H1 (cell line): Measurements from ENCODE around the gene ANKS1B. TPM values are rescaled to one million over a fixed set of nuclear protein-coding genes. Genes with fewer than 3 reads are reported as not detected.

Experiments used
- CTCF ChIA-PET: fragments of 300-600 bp; sonication (Branson Sonifier 250); formaldehyde crosslinking; loops from one replicate; lab custom pipeline; 2021; ENCODE audit not compliant: partially characterized antibody; lab: Charles Lee
- POLR2A ChIA-PET: fragments of 300-600 bp; sonication (Branson Sonifier 250); formaldehyde crosslinking; loops from one replicate; lab custom pipeline; 2021; ENCODE audit warnings: inconsistent platforms; ENCODE audit not compliant: partially characterized antibody; lab: Charles Lee
- DNase-seq, 2 experiments: peaks; one replicate each; pipeline versions ENCODE4 v3.0.0 to v3.0.0-alpha.2; 2010 to 2022; ENCODE audit warnings: low spot score in 2 of 2, low read depth in 1 of 2, mixed read lengths in 1 of 2
- FAIRE-seq: peaks from 2 replicates; lab custom pipeline; 2011; peaks lifted over from hg19 to GRCh38; lab: Jason Lieb, UNC
- H2AFZ ChIP-seq: 2 replicates; pipeline ENCODE4 v1.8.1; 2012; ENCODE audit warnings: low read length, inconsistent platforms
- H2AK5ac ChIP-seq: 2 replicates; pipeline ENCODE4 v1.6.1; 2013; ENCODE audit warnings: low read depth, low read length
- H2BK120ac ChIP-seq: replicated peaks from 2 replicates; pipeline ENCODE3; 2013; ENCODE audit warnings: low read depth, low read length, inconsistent platforms
- H2BK12ac ChIP-seq: 2 replicates; pipeline ENCODE4 v1.6.1; 2013; ENCODE audit warnings: low read depth, low read length
- H2BK15ac ChIP-seq: 2 replicates; pipeline ENCODE4 v1.6.1; 2013; ENCODE audit warnings: low read length
- H2BK20ac ChIP-seq: 2 replicates; pipeline ENCODE4 v1.6.1; 2013; ENCODE audit warnings: low read length
- H2BK5ac ChIP-seq: 2 replicates; pipeline ENCODE4 v1.6.1; 2013; ENCODE audit warnings: low read depth, low read length
- H3K14ac ChIP-seq: 2 replicates; pipeline ENCODE4 v1.6.1; 2013; ENCODE audit warnings: inconsistent platforms; ENCODE audit not compliant: insufficient read length
- H3K18ac ChIP-seq: 2 replicates; pipeline ENCODE4 v1.6.1; 2013; ENCODE audit warnings: low read length; ENCODE audit errors: extremely low read depth
- H3K23ac ChIP-seq: 2 replicates; pipeline ENCODE4 v1.6.1; 2013; ENCODE audit warnings: inconsistent platforms; ENCODE audit not compliant: insufficient read length
- H3K23me2 ChIP-seq: 2 replicates; pipeline ENCODE4 v1.6.1; 2013; ENCODE audit warnings: low read depth, low read length
- H3K27ac ChIP-seq: 2 replicates; pipeline ENCODE4 v1.6.1; 2011; ENCODE audit warnings: low read depth, low read length, inconsistent platforms
- H3K27me3 ChIP-seq, 4 experiments: replicated peaks in 1 of 4; 1 replicate in 1 of 4; 2 replicates in 3 of 4; pipeline versions ENCODE4 v1.6.1 to v1.8.1; 2011 to 2013; ENCODE audit warnings: low read length in 3 of 4, mild to moderate bottlenecking in 3 of 4, inconsistent platforms in 2 of 4, mixed read lengths in 2 of 4, moderate library complexity in 1 of 4; ENCODE audit not compliant: control insufficient read depth in 3 of 4, insufficient read depth in 3 of 4; ENCODE audit errors: extremely low read depth in 1 of 4
- H3K36me3 ChIP-seq, 4 experiments: 2 replicates each; pipeline versions ENCODE4 v1.6.1 to v1.8.1; 2011 to 2013; ENCODE audit warnings: mild to moderate bottlenecking in 4 of 4, low read length in 3 of 4, moderate library complexity in 2 of 4, control low read depth in 1 of 4, inconsistent platforms in 1 of 4; ENCODE audit not compliant: insufficient read depth in 4 of 4, control insufficient read depth in 2 of 4
- H3K4ac ChIP-seq: replicated peaks from 2 replicates; pipeline ENCODE3; 2013; ENCODE audit warnings: low read length, low read depth, mixed read lengths, inconsistent platforms; ENCODE audit not compliant: insufficient read length
- H3K4me1 ChIP-seq, 4 experiments: replicated peaks in 1 of 4; 1 replicate in 1 of 4; 2 replicates in 3 of 4; pipeline versions ENCODE4 v1.6.1 to v1.8.1; 2011 to 2013; ENCODE audit warnings: low read length in 3 of 4, inconsistent platforms in 2 of 4, mixed read lengths in 1 of 4; ENCODE audit not compliant: insufficient read depth in 4 of 4, control insufficient read depth in 3 of 4
- H3K4me2 ChIP-seq, 2 experiments: 2 replicates each; pipeline versions ENCODE4 v1.6.1 to v1.8.1; 2011 to 2013; ENCODE audit warnings: low read depth in 2 of 2, low read length in 2 of 2, control low read depth in 1 of 2, inconsistent platforms in 1 of 2, mild to moderate bottlenecking in 1 of 2; ENCODE audit not compliant: insufficient read depth in 1 of 2
- H3K4me3 ChIP-seq, 4 experiments: fragments of 200-600, 300-600 bp in 1 of 4; sonication (generic), shearing (Covaris generic), sonication (Bioruptor Twin) in 1 of 4; 2 replicates each; pipeline versions ENCODE4 v1.5.1 to v1.8.1; 2011 to 2016; ENCODE audit warnings: low read length in 4 of 4, low read depth in 3 of 4, control low read depth in 2 of 4, inconsistent platforms in 2 of 4, mild to moderate bottlenecking in 2 of 4, mixed read lengths in 1 of 4, moderate library complexity in 1 of 4; ENCODE audit not compliant: insufficient read depth in 2 of 4; ENCODE audit errors: extremely low read depth in 1 of 4
- H3K56ac ChIP-seq: replicated peaks from 2 replicates; pipeline ENCODE3; 2013; ENCODE audit warnings: low read depth, mild to moderate bottlenecking, mixed read lengths, low read length, inconsistent platforms; ENCODE audit not compliant: insufficient read length
- H3K79me1 ChIP-seq: 2 replicates; pipeline ENCODE4 v1.6.1; 2013; ENCODE audit warnings: low read depth, low read length, control low read depth
- H3K79me2 ChIP-seq, 2 experiments: 2 replicates each; pipeline versions ENCODE4 v1.6.1 to v1.8.1; 2012 to 2013; ENCODE audit warnings: low read length in 2 of 2, mild to moderate bottlenecking in 2 of 2, inconsistent platforms in 1 of 2; ENCODE audit not compliant: insufficient read depth in 2 of 2, control insufficient read depth in 1 of 2
- H3K9ac ChIP-seq, 4 experiments: replicated peaks in 1 of 4; 1 replicate in 1 of 4; 2 replicates in 3 of 4; pipeline versions ENCODE4 v1.6.1 to v1.8.1; 2011 to 2013; ENCODE audit warnings: low read depth in 3 of 4, low read length in 3 of 4, control low read depth in 2 of 4, mild to moderate bottlenecking in 2 of 4, moderate library complexity in 2 of 4, inconsistent platforms in 1 of 4; ENCODE audit errors: extremely low read depth in 1 of 4
- H3K9me3 ChIP-seq, 2 experiments: 2 replicates each; pipeline versions ENCODE4 v1.6.1 to v1.8.1; 2012 to 2013; ENCODE audit warnings: mild to moderate bottlenecking in 2 of 2, moderate library complexity in 2 of 2, control low read depth in 1 of 2, inconsistent platforms in 1 of 2, low read depth in 1 of 2, low read length in 1 of 2, mixed read lengths in 1 of 2; ENCODE audit not compliant: insufficient read depth in 2 of 2
- H4K20me1 ChIP-seq, 2 experiments: replicated peaks in 1 of 2; 2 replicates each; pipeline versions ENCODE3 to v1.8.1; 2011 to 2013; ENCODE audit warnings: inconsistent platforms in 2 of 2, low read length in 2 of 2, mild to moderate bottlenecking in 1 of 2; ENCODE audit not compliant: insufficient read depth in 2 of 2, control insufficient read depth in 1 of 2
- H4K5ac ChIP-seq: 2 replicates; pipeline ENCODE4 v1.6.1; 2013; ENCODE audit warnings: low read length, low read depth, mixed read lengths, inconsistent platforms; ENCODE audit not compliant: insufficient read length
- H4K8ac ChIP-seq: 2 replicates; pipeline ENCODE4 v1.8.0; 2013; ENCODE audit warnings: mild to moderate bottlenecking, moderate library complexity, low read length, inconsistent platforms; ENCODE audit not compliant: insufficient read depth; ENCODE audit errors: extremely low read depth
- H4K91ac ChIP-seq: replicated peaks from 2 replicates; pipeline ENCODE3; 2013; ENCODE audit warnings: low read length, mixed read lengths, inconsistent platforms; ENCODE audit not compliant: insufficient read length
- CHD1 ChIP-seq: IDR thresholded peaks from 2 replicates; pipeline ENCODE4 v1.6.1; 2012; ENCODE audit warnings: low read depth, low read length, improper control_type of control experiment
- FOSL1 ChIP-seq: IDR thresholded peaks from 2 replicates; pipeline ENCODE4 v1.6.1; 2011; ENCODE audit warnings: mild to moderate bottlenecking, low read depth, low read length, moderate library complexity; ENCODE audit not compliant: insufficient read depth
- RAD21 ChIP-seq, 2 experiments: IDR thresholded peaks in 1 of 2; conservative IDR thresholded peaks in 1 of 2; 2 replicates each; pipeline ENCODE4 v1.6.1; 2011; ENCODE audit warnings: low read depth in 2 of 2, low read length in 2 of 2, improper control_type of control experiment in 1 of 2, inconsistent platforms in 1 of 2, mild to moderate bottlenecking in 1 of 2, moderate library complexity in 1 of 2
- TEAD4 ChIP-seq: IDR thresholded peaks from 2 replicates; pipeline ENCODE4 v1.6.1; 2012; ENCODE audit warnings: low read depth, low read length, inconsistent platforms, mixed read lengths
- WGBS, 2 experiments: shearing (Covaris generic) in 1 of 2; methylation state at CpG; one replicate each; pipeline versions ENCODE4 v1.1.6 to v1.1.7; 2013 to 2015; ENCODE audit warnings: low lambda C conversion rate in 2 of 2, mixed read lengths in 2 of 2, inconsistent platforms in 1 of 2, low coverage in 1 of 2, missing lambda C conversion rate in 1 of 2; ENCODE audit not compliant: insufficient replicate concordance in 2 of 2, insufficient coverage in 1 of 2, insufficient read length in 1 of 2; ENCODE audit errors: extremely low coverage in 1 of 2, missing lambda C conversion rate in 1 of 2; 5-methylcytosine and 5-hydroxymethylcytosine counted together
- polyA plus RNA-seq, 7 experiments: library from polyadenylated mRNA; depleted of rRNA in 3 of 7; stranded (reverse) in 5 of 7; unstranded in 2 of 7; fragments of >200 nt in 5 of 7; fragments of 200-250 nt in 2 of 7; gene quantifications; 1 replicate in 5 of 7; 2 replicates in 1 of 7; 4 replicates in 1 of 7; pipeline versions ENCODE4 v1.2.1 to v1.2.3, GENCODE V29; 2011 to 2013; ENCODE audit warnings: missing spikeins in 2 of 7, mixed read lengths in 2 of 7
- total RNA-seq: library from RNA; stranded (reverse); fragmentation: NEBNext Ultra II Directional; extraction: Animal tissue kit (Norgen Biotek cat#: 25700); gene quantifications from 2 replicates; pipeline ENCODE4 v1.2.1, GENCODE V29; 2021
- TF ChIP-seq, protein P1 (sequence below): IDR thresholded peaks from 2 replicates; pipeline ENCODE4 v1.6.1; 2012; ENCODE audit warnings: inconsistent platforms
- TF ChIP-seq, protein P2 (sequence below), 3 experiments: IDR thresholded peaks; 1 replicate in 2 of 3; 2 replicates in 1 of 3; pipeline versions ENCODE4 v1.5.1 to v1.6.1; 2011; ENCODE audit warnings: low read length in 3 of 3, mild to moderate bottlenecking in 3 of 3, inconsistent platforms in 2 of 3, low read depth in 1 of 3, moderate library complexity in 1 of 3; ENCODE audit not compliant: insufficient read depth in 1 of 3; ENCODE audit errors: control extremely low read depth in 1 of 3

Gene ANKS1B
- total and polyA plus RNA-seq, 2 of the 8 experiments (the other 6 are each of a cell fraction or from before 2014, with no cell fraction given): 2.7 to 6.1 TPM

DNA sequence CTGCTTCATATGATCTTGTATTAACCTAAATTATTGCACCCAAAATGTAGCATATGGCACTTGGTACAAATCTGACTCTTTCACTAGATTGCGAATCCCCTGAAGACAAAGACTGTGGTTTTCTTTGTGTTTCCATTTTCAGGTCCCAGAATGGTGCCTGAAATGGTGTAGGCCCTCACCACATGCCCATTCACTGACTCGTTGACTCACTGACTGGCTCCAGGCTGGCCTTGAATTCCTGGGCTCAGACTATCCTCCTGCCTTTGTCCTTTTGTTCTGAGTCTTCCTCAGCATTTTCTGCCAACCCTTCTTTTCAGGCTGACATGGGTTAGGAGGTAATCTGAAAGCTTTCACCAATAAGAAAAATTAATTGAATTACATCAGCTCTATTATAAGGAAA lies 705.8 kb downstream of the ANKS1B start:
- Histone ChIP-seq H3K4me1 (no peaks in the 10 kb centered on the region), H3K4me2 (no peak overlapping the region), H3K27ac (no peak overlapping the region), H3K14ac (no peak overlapping the region), H3K79me1 (no peaks in the 10 kb centered on the region), H2BK120ac (no peak overlapping the region), H4K20me1 (no peaks in the 10 kb centered on the region), H2BK20ac (no peak overlapping the region), H3K23ac (no peak overlapping the region), H2AK5ac (no peak overlapping the region), H3K4me3 (no peak overlapping the region), H2BK12ac (no peak overlapping the region), H2BK15ac (no peak overlapping the region), H4K5ac (no peak overlapping the region), H4K8ac (no peak overlapping the region), H3K79me2 (no peaks in the 10 kb centered on the region), H3K27me3 (no peaks in the 10 kb centered on the region), H3K4ac (no peak overlapping the region), H3K56ac (no peak overlapping the region), H3K36me3 (no peaks in the 10 kb centered on the region), H2AFZ (no peak overlapping the region), H3K9ac (no peak overlapping the region), H2BK5ac (no peak overlapping the region), H3K18ac (no peak overlapping the region), H3K23me2 (peaks cover 2% of the 10 kb centered on the region; the same call in 1 of the 2 replicates), H4K91ac (no peak overlapping the region), H3K9me3 (no peaks in the 10 kb centered on the region)
- POLR2A ChIA-PET: no interaction called here
- CTCF ChIA-PET: no interaction called here
- FAIRE-seq (no peak), DNase-seq (peak in 1 of 2 experiments; percentile 7)
- TF ChIP-seq, protein P1, sequence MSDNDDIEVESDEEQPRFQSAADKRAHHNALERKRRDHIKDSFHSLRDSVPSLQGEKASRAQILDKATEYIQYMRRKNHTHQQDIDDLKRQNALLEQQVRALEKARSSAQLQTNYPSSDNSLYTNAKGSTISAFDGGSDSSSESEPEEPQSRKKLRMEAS: 0 out of 2 replicates have a peak, but pooled peaks have one; percentile 29
- TF ChIP-seq RAD21 (IDR thresholded peaks at IDR 0.05 in 1 of 2, conservative IDR thresholded peaks at IDR 0.05 in 1 of 2; ENCODE audit: low read depth in 2 of 2, low read length in 2 of 2): 0 out of 4 replicates have a peak, but pooled peaks of 1 of the 2 experiments have one; percentile 1
- no peak for TF ChIP-seq CHD1
- no peak for TF ChIP-seq FOSL1
- TF ChIP-seq, protein P2, sequence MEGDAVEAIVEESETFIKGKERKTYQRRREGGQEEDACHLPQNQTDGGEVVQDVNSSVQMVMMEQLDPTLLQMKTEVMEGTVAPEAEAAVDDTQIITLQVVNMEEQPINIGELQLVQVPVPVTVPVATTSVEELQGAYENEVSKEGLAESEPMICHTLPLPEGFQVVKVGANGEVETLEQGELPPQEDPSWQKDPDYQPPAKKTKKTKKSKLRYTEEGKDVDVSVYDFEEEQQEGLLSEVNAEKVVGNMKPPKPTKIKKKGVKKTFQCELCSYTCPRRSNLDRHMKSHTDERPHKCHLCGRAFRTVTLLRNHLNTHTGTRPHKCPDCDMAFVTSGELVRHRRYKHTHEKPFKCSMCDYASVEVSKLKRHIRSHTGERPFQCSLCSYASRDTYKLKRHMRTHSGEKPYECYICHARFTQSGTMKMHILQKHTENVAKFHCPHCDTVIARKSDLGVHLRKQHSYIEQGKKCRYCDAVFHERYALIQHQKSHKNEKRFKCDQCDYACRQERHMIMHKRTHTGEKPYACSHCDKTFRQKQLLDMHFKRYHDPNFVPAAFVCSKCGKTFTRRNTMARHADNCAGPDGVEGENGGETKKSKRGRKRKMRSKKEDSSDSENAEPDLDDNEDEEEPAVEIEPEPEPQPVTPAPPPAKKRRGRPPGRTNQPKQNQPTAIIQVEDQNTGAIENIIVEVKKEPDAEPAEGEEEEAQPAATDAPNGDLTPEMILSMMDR (IDR thresholded peaks at IDR 0.05; ENCODE audit: control extremely low read depth in 1 of 3, insufficient read depth in 1 of 3, low read depth in 1 of 3, low read length in 3 of 3): no peak
- TF ChIP-seq TEAD4: 0 out of 2 replicates have a peak, but pooled peaks have one; percentile 9
- 67% methylated on average over 2 of the region's 2 CpGs; no CpG with 5 or more reads in 1 of the 2 experiments for WGBS, 2 experiments
